ENCODE data around the gene VGF. TPM values are rescaled to one million over a fixed set of nuclear protein-coding genes. Genes with fewer than 3 reads are reported as not detected.
"Not testable (repeated sequence)": the region's sequence is repeated elsewhere in the genome, so short reads cannot be mapped to it uniquely, and the experiment has no call there.

Gene VGF
- total and polyA plus RNA-seq, 4 experiments from 2014 or later = not detected

DNA sequence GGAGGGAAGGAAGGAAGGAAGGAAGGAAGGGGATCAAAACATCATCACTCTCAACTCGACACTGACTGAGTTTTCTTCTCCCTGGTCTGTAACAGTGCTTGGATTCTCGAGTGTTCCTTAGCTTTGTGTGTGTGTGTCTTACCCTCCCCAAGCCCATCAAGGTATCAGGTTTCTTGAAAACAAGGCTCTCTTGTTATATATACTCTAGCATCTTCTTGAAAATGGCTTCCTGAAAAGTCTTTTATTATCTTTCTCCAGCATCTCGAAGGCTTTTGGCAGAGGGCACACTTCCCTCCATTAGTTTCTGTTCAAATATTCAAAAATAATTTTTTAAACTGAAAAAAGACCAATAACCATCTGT lies 25.1 kb downstream of the VGF start:
- no peak overlapping the region for H3K27ac ChIP-seq (ENCODE audit: low read depth, low read length)
- no peaks in the 10 kb centered on the region for H3K36me3 Mint-ChIP-seq
- peaks cover 0 to 3% (median 0%) of the 10 kb centered on the region in 8 donors for H3K9me3 Mint-ChIP-seq
- H3K9me3 ChIP-seq (ENCODE audit: control insufficient read depth in 1 of 2, low read length in 2 of 2) = no peaks in the 10 kb centered on the region
- no peak for DNase-seq
- intact Hi-C loops (cut with micrococcal nuclease) = no loop called here
- H3K4me3 Mint-ChIP-seq = no peak overlapping the region
- no peak overlapping the region for H3K4me3 ChIP-seq (ENCODE audit: low read length in 2 of 2)
- CTCF ChIA-PET (ENCODE audit: partially characterized antibody) = interaction anchor here (1.6 to 10.0 kb wide), 4 partner anchors 14 to 141 kb away, joined by 3 to 195 read pairs (median 123); partner anchors contain the start of gene SERPINE1
- peaks cover 13% of the 10 kb centered on the region for H3K4me1 ChIP-seq (ENCODE audit: insufficient read depth, low read length)
- no peaks in the 10 kb centered on the region for H3K36me3 ChIP-seq (ENCODE audit: insufficient read depth, low read length)
- peaks cover 11 to 17% of the 10 kb centered on the region in 2 donors for H3K27me3 Mint-ChIP-seq
- H3K27ac Mint-ChIP-seq = peak overlapping the region in 2 of 7 donors; percentile 7 to 36
- H3K27me3 ChIP-seq (ENCODE audit: insufficient read depth, low read length) = no peaks in the 10 kb centered on the region
- peaks cover 5 to 26% (median 10%) of the 10 kb centered on the region in 4 donors for H3K4me1 Mint-ChIP-seq
- POLR2A ChIA-PET (ENCODE audit: partially characterized antibody) = no interaction called here

DNA sequence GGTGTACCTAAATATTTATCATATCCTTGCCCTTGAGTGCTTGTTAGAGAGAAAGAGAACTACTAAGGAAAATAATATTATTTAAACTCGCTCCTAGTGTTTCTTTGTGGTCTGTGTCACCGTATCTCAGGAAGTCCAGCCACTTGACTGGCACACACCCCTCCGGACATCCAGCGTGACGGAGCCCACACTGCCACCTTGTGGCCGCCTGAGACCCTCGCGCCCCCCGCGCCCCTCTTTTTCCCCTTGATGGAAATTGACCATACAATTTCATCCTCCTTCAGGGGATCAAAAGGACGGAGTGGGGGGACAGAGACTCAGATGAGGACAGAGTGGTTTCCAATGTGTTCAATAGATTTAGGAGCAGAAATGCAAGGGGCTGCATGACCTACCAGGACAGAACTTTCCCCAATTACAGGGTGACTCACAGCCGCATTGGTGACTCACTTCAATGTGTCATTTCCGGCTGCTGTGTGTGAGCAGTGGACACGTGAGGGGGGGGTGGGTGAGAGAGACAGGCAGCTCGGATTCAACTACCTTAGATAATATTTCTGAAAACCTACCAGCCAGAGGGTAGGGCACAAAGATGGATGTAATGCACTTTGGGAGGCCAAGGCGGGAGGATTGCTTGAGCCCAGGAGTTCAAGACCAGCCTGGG lies 27.0 kb downstream of the VGF start:
- H3K9me3 ChIP-seq (ENCODE audit: control insufficient read depth in 1 of 2, low read length in 2 of 2) = no peaks in the 10 kb centered on the region
- DNase-seq = peak; percentile 43 to 95 (median 52)
- Mint-ChIP-seq H3K4me1 (peaks cover 3 to 22% (median 8%) of the 10 kb centered on the region in 4 donors), H3K27ac (peak overlapping the region in 6 of 7 donors; percentile 51 to 81 (median 80)), H3K9me3 (peaks cover 0 to 4% (median 0%) of the 10 kb centered on the region in 8 donors), H3K27me3 (peaks cover 13 to 14% of the 10 kb centered on the region in 2 donors), H3K4me3 (peak overlapping the region in 4 of 8 donors; percentile 24 to 76 (median 52)), H3K36me3 (no peaks in the 10 kb centered on the region)
- POLR2A ChIA-PET (ENCODE audit: partially characterized antibody) = no interaction called here
- no peak overlapping the region for H3K27ac ChIP-seq (ENCODE audit: low read depth, low read length)
- CTCF ChIA-PET (ENCODE audit: partially characterized antibody) = interaction anchor here (1.2 to 10.0 kb wide), 4 partner anchors 12 to 143 kb away, joined by 3 to 195 read pairs (median 94); partner anchors contain the start of gene SERPINE1
- no peaks in the 10 kb centered on the region for H3K27me3 ChIP-seq (ENCODE audit: insufficient read depth, low read length)
- intact Hi-C loops (cut with micrococcal nuclease) = no loop called here
- no peak overlapping the region for H3K4me3 ChIP-seq (ENCODE audit: low read length in 2 of 2)
- peaks cover 8% of the 10 kb centered on the region for H3K4me1 ChIP-seq (ENCODE audit: insufficient read depth, low read length)
- no peaks in the 10 kb centered on the region for H3K36me3 ChIP-seq (ENCODE audit: insufficient read depth, low read length)

- ChIA-PET POLR2A (ENCODE audit: partially characterized antibody) (no interaction called here), CTCF (ENCODE audit: partially characterized antibody) (interaction anchor here (1.2 to 10.0 kb wide), 4 partner anchors 11 to 153 kb away, joined by 3 to 195 read pairs (median 6); partner anchors contain the start of gene SERPINE1)
- no peaks in the 10 kb centered on the region for H3K9me3 ChIP-seq (ENCODE audit: control insufficient read depth in 1 of 2, low read length in 2 of 2)
- peaks cover 0 to 4% (median 0%) of the 10 kb centered on the region in 8 donors for H3K9me3 Mint-ChIP-seq
- peaks cover 8% of the 10 kb centered on the region for H3K4me1 ChIP-seq (ENCODE audit: insufficient read depth, low read length)
- intact Hi-C loops (cut with micrococcal nuclease) = no loop called here
- H3K4me3 Mint-ChIP-seq = peak overlapping the region in 3 of 8 donors; percentile 26 to 64 (median 43)
- H3K27me3 ChIP-seq (ENCODE audit: insufficient read depth, low read length) = no peaks in the 10 kb centered on the region
- H3K4me1 Mint-ChIP-seq = peaks cover 3 to 22% (median 8%) of the 10 kb centered on the region in 4 donors
- no peak overlapping the region for H3K4me3 ChIP-seq (ENCODE audit: low read length in 2 of 2)
- H3K27me3 Mint-ChIP-seq = peaks cover 13 to 16% of the 10 kb centered on the region in 2 donors
- H3K27ac Mint-ChIP-seq = peak overlapping the region in 4 of 7 donors; percentile 6 to 53 (median 36)
- no peak overlapping the region for H3K27ac ChIP-seq (ENCODE audit: low read depth, low read length)
- DNase-seq = no peak
- no peaks in the 10 kb centered on the region for H3K36me3 ChIP-seq (ENCODE audit: insufficient read depth, low read length)
- no peaks in the 10 kb centered on the region for H3K36me3 Mint-ChIP-seq
Observed at GRCh38 chr7:101137651-101138212, 27.6 kb downstream of the VGF start.

DNA sequence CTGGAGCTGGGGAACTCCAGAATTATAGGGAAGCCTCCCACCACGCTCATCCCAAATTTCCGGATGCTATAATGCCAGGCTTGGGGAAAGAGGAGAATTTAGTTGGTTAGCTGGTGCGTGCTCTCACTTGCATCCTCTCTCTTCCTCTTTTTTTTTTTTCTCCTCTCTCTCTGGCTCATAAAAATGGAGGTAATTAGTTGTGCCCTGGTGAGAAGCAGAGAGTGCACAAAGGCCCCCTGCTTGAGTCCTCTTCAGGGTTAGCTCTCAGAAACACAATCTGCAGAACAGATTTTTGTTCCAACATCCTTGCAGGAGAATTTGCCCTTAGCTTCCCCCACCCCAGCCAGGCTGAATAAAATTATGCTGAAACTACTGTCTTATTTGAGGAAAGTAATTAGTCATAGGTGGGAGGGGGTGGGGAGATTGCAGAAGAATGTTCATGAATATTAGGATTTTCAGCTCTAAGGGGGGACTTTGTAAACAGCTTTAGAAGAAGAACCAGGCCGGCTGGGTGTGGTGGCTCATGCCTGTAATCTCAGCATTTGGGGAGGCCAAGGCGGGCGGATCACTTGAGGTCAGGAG lies 30.9 kb downstream of the VGF start:
- DNase-seq = no peak
- H3K4me1 ChIP-seq (ENCODE audit: insufficient read depth, low read length) = peaks cover 8% of the 10 kb centered on the region
- ChIA-PET POLR2A (ENCODE audit: partially characterized antibody) (no interaction called here), CTCF (ENCODE audit: partially characterized antibody) (interaction anchor here (0.7 to 2.0 kb wide), 7 partner anchors 8 to 110 kb away, joined by 3 to 15 read pairs (median 3); partner anchors contain the start of gene FIS1)
- no peaks in the 10 kb centered on the region for H3K36me3 ChIP-seq (ENCODE audit: insufficient read depth, low read length)
- no peaks in the 10 kb centered on the region for H3K27me3 ChIP-seq (ENCODE audit: insufficient read depth, low read length)
- H3K36me3 Mint-ChIP-seq = no peaks in the 10 kb centered on the region
- no peak overlapping the region for H3K27ac ChIP-seq (ENCODE audit: low read depth, low read length)
- no peaks in the 10 kb centered on the region for H3K9me3 ChIP-seq (ENCODE audit: control insufficient read depth in 1 of 2, low read length in 2 of 2)
- no peak overlapping the region for H3K27ac Mint-ChIP-seq
- intact Hi-C loops (cut with micrococcal nuclease) = no loop called here
- peaks cover 16 to 19% of the 10 kb centered on the region in 2 donors for H3K27me3 Mint-ChIP-seq
- peaks cover 3 to 17% (median 8%) of the 10 kb centered on the region in 4 donors for H3K4me1 Mint-ChIP-seq
- H3K4me3 ChIP-seq (ENCODE audit: low read length in 2 of 2) = no peak overlapping the region
- peaks cover 0 to 4% (median 0%) of the 10 kb centered on the region in 8 donors for H3K9me3 Mint-ChIP-seq
- H3K4me3 Mint-ChIP-seq = no peak overlapping the region

DNA sequence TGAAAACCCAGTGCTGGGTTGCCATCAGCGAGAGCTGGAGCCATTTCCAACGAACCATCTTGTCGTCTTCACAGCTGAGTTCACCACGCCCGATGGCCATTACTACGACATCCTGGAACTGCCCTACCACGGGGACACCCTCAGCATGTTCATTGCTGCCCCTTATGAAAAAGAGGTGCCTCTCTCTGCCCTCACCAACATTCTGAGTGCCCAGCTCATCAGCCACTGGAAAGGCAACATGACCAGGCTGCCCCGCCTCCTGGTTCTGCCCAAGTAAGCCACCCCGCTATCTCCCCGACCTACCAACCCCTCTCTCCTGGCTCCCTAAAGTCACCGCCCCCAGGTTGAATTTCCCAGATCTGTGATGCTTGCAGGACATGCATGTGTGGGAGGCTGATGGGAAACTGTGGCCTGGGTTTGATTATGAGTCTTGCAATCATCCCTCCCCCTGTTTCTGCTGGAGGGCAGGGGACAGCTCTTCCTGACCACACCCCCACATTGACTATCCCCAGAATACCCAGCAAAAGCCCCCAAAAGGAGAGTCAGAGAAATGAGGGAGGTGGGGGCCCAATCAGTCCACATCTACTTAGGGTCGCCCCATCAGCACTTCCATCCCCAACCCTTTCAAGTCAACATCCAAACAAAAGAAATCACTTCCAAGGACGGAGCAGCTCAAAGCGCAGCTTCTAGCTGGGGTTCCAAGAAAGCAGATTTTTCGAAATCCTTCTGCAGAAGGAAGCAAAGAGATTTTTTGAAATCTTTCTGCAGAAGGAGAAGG lies 31.6 kb downstream of the VGF start:
- no peak overlapping the region for H3K4me3 ChIP-seq (ENCODE audit: low read length in 2 of 2)
- Mint-ChIP-seq H3K36me3 (no peaks in the 10 kb centered on the region), H3K4me3 (no peak overlapping the region), H3K27me3 (peaks cover 16 to 19% of the 10 kb centered on the region in 2 donors), H3K27ac (peak overlapping the region in 1 of 7 donors; percentile 30), H3K9me3 (peaks cover 0 to 4% (median 0%) of the 10 kb centered on the region in 8 donors), H3K4me1 (peaks cover 3 to 17% (median 8%) of the 10 kb centered on the region in 4 donors)
- intact Hi-C loops (cut with micrococcal nuclease) = no loop called here
- DNase-seq = no peak
- no peaks in the 10 kb centered on the region for H3K9me3 ChIP-seq (ENCODE audit: control insufficient read depth in 1 of 2, low read length in 2 of 2)
- H3K27ac ChIP-seq (ENCODE audit: low read depth, low read length) = no peak overlapping the region
- H3K4me1 ChIP-seq (ENCODE audit: insufficient read depth, low read length) = peaks cover 8% of the 10 kb centered on the region
- ChIA-PET CTCF (ENCODE audit: partially characterized antibody) (interaction anchor here (0.7 to 2.0 kb wide), 7 partner anchors 8 to 111 kb away, joined by 3 to 15 read pairs (median 3); partner anchors contain the start of gene FIS1), POLR2A (ENCODE audit: partially characterized antibody) (no interaction called here)
- H3K27me3 ChIP-seq (ENCODE audit: insufficient read depth, low read length) = no peaks in the 10 kb centered on the region
- no peaks in the 10 kb centered on the region for H3K36me3 ChIP-seq (ENCODE audit: insufficient read depth, low read length)

- H3K27me3 ChIP-seq (ENCODE audit: insufficient read depth, low read length); H3K4me3 ChIP-seq (ENCODE audit: low read length in 2 of 2); POLR2A ChIA-PET (ENCODE audit: partially characterized antibody); DNase-seq; H3K4me3 Mint-ChIP-seq; H3K9me3 ChIP-seq (ENCODE audit: control insufficient read depth in 1 of 2, low read length in 2 of 2); H3K4me1 Mint-ChIP-seq; H3K9me3 Mint-ChIP-seq; H3K36me3 ChIP-seq (ENCODE audit: insufficient read depth, low read length); H3K27ac Mint-ChIP-seq; H3K36me3 Mint-ChIP-seq; H3K4me1 ChIP-seq (ENCODE audit: insufficient read depth, low read length); intact Hi-C loops (cut with micrococcal nuclease); H3K27ac ChIP-seq (ENCODE audit: low read depth, low read length): not testable (repeated sequence)
- CTCF ChIA-PET (ENCODE audit: partially characterized antibody) = interaction anchor here (2.0 kb wide), 1 partner anchor 11 kb away, joined by 15 read pairs; no protein-coding TSS in a partner anchor
- H3K27me3 Mint-ChIP-seq = peaks cover 17 to 19% of the 10 kb centered on the region in 2 donors
Observed at GRCh38 chr7:101132626-101133600, 32.5 kb downstream of the VGF start.

Measured in CD4-positive, alpha-beta memory T cell (primary cell).